ENCODE results near the gene EYS. TPM values are rescaled to one million over a fixed set of nuclear protein-coding genes. Genes with fewer than 3 reads are reported as not detected.

Gene EYS
- total RNA-seq, 1 experiment from 2014 or later = not detected

GRCh38 chr6:63816982-63817436 lies 1890.0 kb downstream of the EYS start:
- Histone ChIP-seq H3K9ac (ENCODE audit: low read length) (no peak overlapping the region), H3K27me3 (ENCODE audit: insufficient read depth, low read length) (0 out of 2 replicates have a peak, but pooled peaks cover 3% of the 10 kb centered on the region), H3K4me3 (replicated peaks in 1 of 2; ENCODE audit: low read depth in 1 of 2, low read length in 2 of 2) (no peak overlapping the region), H3K79me2 (ENCODE audit: insufficient read depth, low read length) (no peaks in the 10 kb centered on the region), H3K9me2 (ENCODE audit: insufficient read depth) (no peaks in the 10 kb centered on the region), H3K27ac (ENCODE audit: low read depth, low read length) (no peak overlapping the region), H3K36me3 (ENCODE audit: control insufficient read depth in 1 of 2, insufficient read depth in 2 of 2, low read length in 2 of 2) (no peaks in the 10 kb centered on the region), H2AFZ (ENCODE audit: low read depth, low read length, poor library complexity, severe bottlenecking) (no peak overlapping the region), H4K20me1 (ENCODE audit: insufficient read depth) (no peaks in the 10 kb centered on the region), H3K4me1 (ENCODE audit: control insufficient read depth in 1 of 2, insufficient read depth in 2 of 2, low read length in 2 of 2) (no peaks in the 10 kb centered on the region), H3K4me2 (ENCODE audit: low read length) (no peak overlapping the region), H3K9me3 (ENCODE audit: control insufficient read depth in 1 of 2, insufficient read depth in 1 of 2, low read depth in 1 of 2, low read length in 2 of 2) (no peaks in the 10 kb centered on the region)
- ATAC-seq (peak; percentile 83), DNase-seq (ENCODE audit: low read depth, low spot score) (no peak)
- ChIA-PET CTCF (interaction anchor here (0.9 to 1.6 kb wide), 7 partner anchors 8 to 465 kb away, joined by 3 to 8 read pairs (median 4); no protein-coding TSS in a partner anchor), POLR2A (interaction anchor here (1.3 kb wide), 1 partner anchor 10 kb away, joined by 7 read pairs; no protein-coding TSS in a partner anchor), RAD21 (ENCODE audit: low non-redundant PET in 1 of 2, low total read pairs in 2 of 2, uncharacterized antibody in 2 of 2, unreplicated experiment in 2 of 2) (no interaction called here)
- intact Hi-C loops (cut with micrococcal nuclease) = no loop called here
- TF ChIP-seq TCF7L2 (IDR thresholded peaks at IDR 0.05; ENCODE audit: borderline replicate concordance, extremely low read depth, insufficient read depth, insufficient read length) (peak; percentile 37), CTCF (IDR thresholded peaks at IDR 0.05 in 2 of 3, conservative IDR thresholded peaks at IDR 0.05 in 1 of 3; ENCODE audit: borderline replicate concordance in 1 of 3, insufficient read depth in 1 of 3, low read depth in 2 of 3, low read length in 2 of 3) (peak in 2 of 3 experiments; percentile 39 to 43; a peak in 4 of 6 replicates), RAD21 (IDR thresholded peaks at IDR 0.05; ENCODE audit: low read depth) (peak; percentile 31; the same call in 1 of the 2 replicates), SRF (IDR thresholded peaks at IDR 0.05; ENCODE audit: low read depth) (no peak), CEBPB (IDR thresholded peaks at IDR 0.05; ENCODE audit: low read depth) (no peak), ZBTB33 (IDR thresholded peaks at IDR 0.05; ENCODE audit: extremely low read depth, insufficient replicate concordance, low read length) (no peak), MAX (IDR thresholded peaks at IDR 0.05) (no peak)
- no TSS peak for BruUV-seq (replicated peaks)
